ENCODE data around the gene TMEM250. TPM values are rescaled to one million over a fixed set of nuclear protein-coding genes. Genes with fewer than 3 reads are reported as not detected.

Gene TMEM250
- total and polyA plus RNA-seq, 2 donors from 2014 or later: 22.2 to 33.1 TPM

DNA sequence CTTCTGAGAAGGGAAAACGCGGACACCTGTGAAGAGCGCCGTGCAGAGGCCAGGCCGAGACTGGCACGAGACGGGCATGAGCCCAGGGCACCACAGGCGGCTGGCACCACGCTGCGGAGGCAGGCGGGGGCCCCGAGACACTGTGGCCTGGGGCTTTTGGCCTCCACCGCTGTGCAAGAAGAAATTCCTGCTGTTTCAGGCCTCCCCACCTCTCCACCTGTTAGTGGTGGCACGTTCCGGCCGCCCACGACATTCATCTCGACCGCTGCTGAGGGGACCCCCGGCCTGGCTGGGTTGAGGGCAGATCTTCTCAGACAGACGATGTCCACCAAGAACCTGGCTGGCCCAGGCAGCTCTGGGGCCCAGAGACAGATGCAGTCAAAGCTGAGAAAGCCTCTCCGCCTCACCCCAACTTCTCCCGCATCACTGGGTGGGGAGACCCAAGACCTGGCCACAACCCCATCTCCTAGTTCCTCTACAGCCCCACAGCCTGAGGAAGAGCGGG, 35.1 kb downstream of the TMEM250 start:
- peak in 1 of 5 donors; percentile 64 for DNase-seq
- H3K4me1 ChIP-seq (ENCODE audit: control insufficient read depth in 2 of 3, insufficient read depth in 2 of 3, low read depth in 1 of 3, low read length in 3 of 3): peaks cover 0 to 34% (median 15%) of the 10 kb centered on the region in 3 donors
- H3K27ac ChIP-seq (ENCODE audit: low read depth in 2 of 2, low read length in 2 of 2): no peak overlapping the region
- intact Hi-C loops (cut with DNase I): no loop called here
- no peaks in the 10 kb centered on the region for H3K9me3 ChIP-seq (ENCODE audit: control insufficient read depth in 2 of 3, insufficient read depth in 1 of 3, low read length in 3 of 3)
- no peaks in the 10 kb centered on the region for H3K27me3 ChIP-seq (ENCODE audit: control insufficient read depth, insufficient read depth, low read length)
- no peaks in the 10 kb centered on the region for H3K36me3 ChIP-seq (ENCODE audit: control insufficient read depth in 2 of 3, insufficient read depth in 3 of 3, low read length in 3 of 3)
- TF ChIP-seq, protein P1, sequence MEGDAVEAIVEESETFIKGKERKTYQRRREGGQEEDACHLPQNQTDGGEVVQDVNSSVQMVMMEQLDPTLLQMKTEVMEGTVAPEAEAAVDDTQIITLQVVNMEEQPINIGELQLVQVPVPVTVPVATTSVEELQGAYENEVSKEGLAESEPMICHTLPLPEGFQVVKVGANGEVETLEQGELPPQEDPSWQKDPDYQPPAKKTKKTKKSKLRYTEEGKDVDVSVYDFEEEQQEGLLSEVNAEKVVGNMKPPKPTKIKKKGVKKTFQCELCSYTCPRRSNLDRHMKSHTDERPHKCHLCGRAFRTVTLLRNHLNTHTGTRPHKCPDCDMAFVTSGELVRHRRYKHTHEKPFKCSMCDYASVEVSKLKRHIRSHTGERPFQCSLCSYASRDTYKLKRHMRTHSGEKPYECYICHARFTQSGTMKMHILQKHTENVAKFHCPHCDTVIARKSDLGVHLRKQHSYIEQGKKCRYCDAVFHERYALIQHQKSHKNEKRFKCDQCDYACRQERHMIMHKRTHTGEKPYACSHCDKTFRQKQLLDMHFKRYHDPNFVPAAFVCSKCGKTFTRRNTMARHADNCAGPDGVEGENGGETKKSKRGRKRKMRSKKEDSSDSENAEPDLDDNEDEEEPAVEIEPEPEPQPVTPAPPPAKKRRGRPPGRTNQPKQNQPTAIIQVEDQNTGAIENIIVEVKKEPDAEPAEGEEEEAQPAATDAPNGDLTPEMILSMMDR (IDR thresholded peaks at IDR 0.05; ENCODE audit: borderline replicate concordance, extremely low read depth, insufficient read depth): no peak
- no peak overlapping the region for H3K9ac ChIP-seq (ENCODE audit: low read length in 3 of 3)
- no peak for FAIRE-seq
- no peak overlapping the region for H3K4me3 ChIP-seq (ENCODE audit: low read length in 3 of 3)

DNA sequence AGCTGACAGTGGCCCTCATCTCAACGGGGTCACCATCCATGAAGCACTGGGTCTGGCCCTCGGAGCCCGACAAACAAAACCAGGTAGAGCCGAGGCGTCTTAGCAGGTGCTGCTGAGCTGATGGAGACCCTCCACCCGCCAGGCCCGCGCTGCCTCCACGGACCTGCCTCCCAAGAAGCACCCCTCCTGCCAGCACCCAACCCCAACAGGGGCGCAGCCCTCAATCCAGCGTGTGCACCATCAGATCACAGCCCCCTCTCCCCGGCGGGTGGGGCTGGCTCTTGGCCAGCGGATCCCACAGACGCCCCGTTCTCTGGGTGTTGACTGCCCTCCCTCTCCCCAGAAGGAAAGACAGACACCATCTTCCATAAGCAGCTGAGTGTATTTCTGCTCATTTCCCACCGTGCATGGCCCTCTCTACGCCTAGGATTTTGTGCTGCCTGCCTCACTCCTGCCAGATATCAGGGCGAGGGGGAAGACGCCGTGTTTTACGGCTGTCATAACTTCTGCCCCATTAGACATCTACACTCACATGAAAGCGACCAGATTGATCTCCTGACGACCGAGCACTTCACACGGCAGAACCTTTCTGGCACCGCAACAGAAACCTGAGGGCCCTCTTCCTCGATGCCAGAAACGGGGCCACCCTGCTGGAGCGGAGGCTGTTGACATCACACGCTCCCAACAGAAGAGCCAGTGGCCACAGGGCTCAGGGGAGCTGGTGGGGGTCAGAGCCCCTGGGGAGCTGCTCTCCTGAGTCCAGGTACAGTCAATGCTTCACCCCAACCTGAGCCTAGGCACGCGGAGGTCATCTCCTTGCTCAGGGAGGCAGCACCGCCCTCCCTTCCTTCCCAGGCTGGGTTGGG, 35.9 kb downstream of the TMEM250 start:
- Histone ChIP-seq H3K4me3 (ENCODE audit: low read length in 3 of 3) (no peak overlapping the region), H3K27me3 (ENCODE audit: control insufficient read depth, insufficient read depth, low read length) (no peaks in the 10 kb centered on the region), H3K9ac (ENCODE audit: low read length in 3 of 3) (no peak overlapping the region), H3K27ac (ENCODE audit: low read depth in 2 of 2, low read length in 2 of 2) (no peak overlapping the region), H3K36me3 (ENCODE audit: control insufficient read depth in 2 of 3, insufficient read depth in 3 of 3, low read length in 3 of 3) (no peaks in the 10 kb centered on the region), H3K9me3 (ENCODE audit: control insufficient read depth in 2 of 3, insufficient read depth in 1 of 3, low read length in 3 of 3) (no peaks in the 10 kb centered on the region), H3K4me1 (ENCODE audit: control insufficient read depth in 2 of 3, insufficient read depth in 2 of 3, low read depth in 1 of 3, low read length in 3 of 3) (peaks cover 0 to 28% (median 15%) of the 10 kb centered on the region in 3 donors)
- intact Hi-C loops (cut with DNase I): no loop called here
- DNase-seq: peak in 1 of 5 donors; percentile 57
- no peak for FAIRE-seq
- TF ChIP-seq, protein P1 (IDR thresholded peaks at IDR 0.05; ENCODE audit: borderline replicate concordance, extremely low read depth, insufficient read depth): no peak

DNA sequence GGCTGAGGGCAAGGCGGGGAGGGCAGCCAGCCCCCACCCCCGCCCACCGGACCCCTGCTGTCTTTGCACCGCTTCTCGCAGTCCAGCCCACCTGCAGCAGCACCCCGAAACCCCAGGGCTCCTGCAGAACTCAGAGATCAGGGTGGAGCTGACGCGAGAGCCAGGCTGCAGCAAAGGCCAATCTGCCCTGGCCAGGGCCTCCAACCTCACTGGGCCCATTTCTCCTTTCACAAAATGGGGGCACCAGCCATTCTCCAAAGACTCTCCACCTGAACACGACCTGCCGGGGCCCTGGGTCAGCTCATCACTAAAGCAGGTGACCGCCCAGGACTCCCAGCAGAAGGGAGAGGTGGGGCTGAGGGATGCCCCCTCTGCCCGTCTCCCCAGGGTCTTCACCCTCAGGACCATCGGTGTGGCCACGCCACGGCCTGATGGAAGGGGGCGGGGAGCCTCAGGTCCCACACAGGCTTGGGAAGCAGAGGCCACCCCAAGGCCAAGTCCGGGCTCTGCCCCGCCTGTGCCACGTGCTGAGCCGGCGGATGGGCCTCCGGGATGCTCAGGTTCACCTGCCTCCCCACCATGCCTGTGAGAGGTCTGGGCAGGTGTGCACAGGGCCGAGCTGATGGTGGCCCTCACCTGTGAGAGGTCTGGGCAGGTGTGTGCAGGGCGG, 36.7 kb downstream of the TMEM250 start:
- Histone ChIP-seq H3K4me1 (ENCODE audit: control insufficient read depth in 2 of 3, insufficient read depth in 2 of 3, low read depth in 1 of 3, low read length in 3 of 3) (peaks cover 0 to 28% (median 15%) of the 10 kb centered on the region in 3 donors), H3K27ac (ENCODE audit: low read depth in 2 of 2, low read length in 2 of 2) (no peak overlapping the region), H3K36me3 (ENCODE audit: control insufficient read depth in 2 of 3, insufficient read depth in 3 of 3, low read length in 3 of 3) (no peaks in the 10 kb centered on the region), H3K4me3 (ENCODE audit: low read length in 3 of 3) (no peak overlapping the region), H3K9me3 (ENCODE audit: control insufficient read depth in 2 of 3, insufficient read depth in 1 of 3, low read length in 3 of 3) (no peaks in the 10 kb centered on the region), H3K9ac (ENCODE audit: low read length in 3 of 3) (no peak overlapping the region), H3K27me3 (ENCODE audit: control insufficient read depth, insufficient read depth, low read length) (no peaks in the 10 kb centered on the region)
- FAIRE-seq (no peak), DNase-seq (peak in 1 of 5 donors; percentile 72)
- intact Hi-C loops (cut with DNase I): no loop called here
- TF ChIP-seq, protein P1 (IDR thresholded peaks at IDR 0.05; ENCODE audit: borderline replicate concordance, extremely low read depth, insufficient read depth): no peak
